Breast epithelium (tissue), 4 donors: ENCODE results near the gene BSPRY. TPM values are rescaled to one million over a fixed set of nuclear protein-coding genes. Genes with fewer than 3 reads are reported as not detected.
"Not testable (repeated sequence)": the region's sequence is repeated elsewhere in the genome, so short reads cannot be mapped to it uniquely, and the experiment has no call there.

Source experiments
- DNase-seq, 2 donors: peaks; one replicate each; pipeline ENCODE4 v3.0.0-alpha.2; 2019; ENCODE audit warnings: low spot score in 2 of 2
- H3K27ac ChIP-seq, 2 donors: fragments of 200-600 bp; sonication (generic) in 1 of 2; one replicate each; pipeline ENCODE4 v1.5.1; 2016 to 2019; ENCODE audit warnings: mild to moderate bottlenecking in 1 of 2
- H3K27me3 ChIP-seq, 2 donors: fragments of 200-600 bp; sonication (generic) in 1 of 2; one replicate each; pipeline versions ENCODE4 v1.5.1 to v1.6.0; 2017 to 2019; ENCODE audit warnings: control low read depth in 1 of 2, mild to moderate bottlenecking in 1 of 2
- H3K36me3 ChIP-seq: fragments of 200-600 bp; one replicate; pipeline ENCODE4 v1.5.1; 2019
- H3K4me1 ChIP-seq, 2 donors: fragments of 200-600 bp; sonication (generic); one replicate each; pipeline ENCODE4 v1.5.1; 2016 to 2019; ENCODE audit warnings: control low read depth in 1 of 2
- H3K4me3 ChIP-seq, 3 donors: fragments of 200-600 bp; sonication (generic); 1 replicate in 2 of 3; 2 replicates in 1 of 3; pipeline ENCODE4 v1.5.1; 2016 to 2019; ENCODE audit warnings: mild to moderate bottlenecking in 3 of 3, moderate library complexity in 2 of 3
- H3K9me3 ChIP-seq, 2 donors: fragments of 200-600 bp; sonication (generic) in 1 of 2; one replicate each; pipeline ENCODE4 v1.5.1; 2016 to 2019; ENCODE audit warnings: control low read depth in 1 of 2
- CTCF ChIP-seq, 3 donors: fragments of 450-650 bp; IDR thresholded peaks; one replicate each; pipeline ENCODE4 v1.5.1; 2016 to 2017; ENCODE audit warnings: antibody characterized with exemption in 3 of 3, mild to moderate bottlenecking in 3 of 3, moderate library complexity in 3 of 3
- POLR2A ChIP-seq: fragments of 450-650 bp; IDR thresholded peaks from one replicate; pipeline ENCODE4 v1.6.1; 2016; ENCODE audit warnings: antibody characterized with exemption, mild to moderate bottlenecking, moderate library complexity
- POLR2AphosphoS5 ChIP-seq, 3 donors: sonication (generic); formaldehyde crosslinking; IDR thresholded peaks; one replicate each; pipeline ENCODE4 v1.6.1; 2017; ENCODE audit warnings: antibody characterized with exemption in 3 of 3
- intact Hi-C: fragments of 100-400 bp; cut with DNase I; formaldehyde crosslinking; loops from one replicate; pipeline ENCODE4 v1.15.1; 2023; ENCODE audit warnings: low total_unique reads
- total RNA-seq, 3 donors: library from RNA; depleted of rRNA; stranded (reverse); fragments of >200 nt; gene quantifications; one replicate each; pipeline ENCODE4 v1.1.0, GENCODE V29; 2016

BSPRY gene
- total RNA-seq, 3 donors from 2014 or later, result 1.1 to 35.3 (median 27.9) TPM

DNA sequence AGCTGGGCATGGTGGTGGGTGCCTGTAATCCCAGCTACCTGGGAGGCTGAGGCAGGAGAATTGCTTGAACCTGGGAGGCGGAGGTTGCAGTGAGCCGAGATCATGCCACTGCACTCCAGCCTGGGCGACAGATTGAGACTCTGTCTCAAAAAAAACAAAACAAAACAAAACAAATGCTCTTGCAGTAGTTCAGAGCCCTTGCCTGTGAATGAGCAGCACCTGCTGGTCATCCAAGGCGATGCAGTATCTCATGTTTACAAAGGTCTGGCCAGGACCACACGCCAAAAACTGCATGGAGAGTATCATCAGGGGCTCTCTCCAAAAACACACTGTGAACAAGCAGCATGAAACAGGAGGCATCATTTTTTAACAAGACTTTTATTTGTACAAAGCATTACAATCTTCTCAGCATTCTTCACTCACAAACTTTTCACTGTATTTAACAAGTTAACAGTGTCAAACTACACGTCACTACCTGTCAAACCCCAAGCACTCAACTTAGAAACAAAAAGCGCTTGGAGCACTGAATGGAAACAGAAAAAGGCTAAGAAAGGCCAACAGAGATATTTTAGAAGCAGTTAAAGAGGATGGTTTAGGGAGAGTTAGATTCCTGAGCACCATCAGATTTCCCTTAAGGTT lies 57.7 kb downstream of the BSPRY start:
- peak overlapping the region; percentile 54 to 73 for H3K27ac ChIP-seq
- intact Hi-C loops, H3K4me1 ChIP-seq, H3K27me3 ChIP-seq, H3K4me3 ChIP-seq, H3K9me3 ChIP-seq, H3K36me3 ChIP-seq: not testable (repeated sequence)
- peak; percentile 57 to 90 (median 87) for TF ChIP-seq CTCF (IDR thresholded peaks at IDR 0.05)
- DNase-seq, result peak; percentile 56 to 64

DNA sequence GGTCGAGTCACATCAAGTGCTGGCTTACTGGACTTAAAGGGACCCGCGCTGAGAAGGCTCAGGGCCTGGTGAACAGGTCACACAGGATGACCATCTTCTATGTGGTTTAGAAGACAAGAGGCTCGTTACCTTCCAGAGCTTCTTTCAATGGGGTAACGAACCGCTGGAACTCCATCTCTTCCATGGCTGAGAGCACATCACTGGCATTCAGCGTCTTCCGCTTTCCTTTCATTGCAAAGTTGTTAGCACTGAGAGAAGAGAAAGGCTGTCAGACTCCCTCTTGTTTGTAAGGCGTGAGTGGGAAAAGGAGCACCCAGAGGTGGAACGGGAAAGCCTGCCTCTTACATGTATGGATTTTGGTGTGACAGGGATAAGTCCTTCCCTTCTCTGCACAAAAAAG lies 60.1 kb downstream of the BSPRY start:
- Histone ChIP-seq H3K36me3 (no peaks in the 10 kb centered on the region), H3K4me1 (peaks cover 0 to 9% of the 10 kb centered on the region in 2 donors), H3K9me3 (no peaks in the 10 kb centered on the region), H3K4me3 (peak overlapping the region; percentile 80 to 97 (median 91)), H3K27ac (peak overlapping the region; percentile 99), H3K27me3 (no peaks in the 10 kb centered on the region)
- TF ChIP-seq POLR2AphosphoS5 (IDR thresholded peaks at IDR 0.05), result no peak
- no peak for TF ChIP-seq POLR2A
- TF ChIP-seq CTCF (IDR thresholded peaks at IDR 0.05), result no peak
- intact Hi-C loops, result no loop called here
- DNase-seq, result no peak

DNA sequence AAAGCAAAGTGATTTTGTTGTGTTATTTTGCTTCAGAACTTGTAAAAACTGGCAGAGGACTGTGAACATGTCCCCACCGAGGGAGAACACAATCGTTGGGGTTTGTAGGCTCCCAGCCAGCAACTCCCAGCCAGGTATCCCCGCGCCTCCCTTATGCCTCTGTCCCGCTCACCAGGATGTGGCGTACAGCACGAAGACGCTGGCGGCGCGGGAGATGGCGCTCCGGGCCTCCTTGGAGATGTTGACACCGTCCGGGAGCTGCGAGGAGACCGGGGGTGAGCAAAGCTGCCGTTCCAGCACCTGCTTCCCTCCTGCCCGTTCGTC lies 60.5 kb downstream of the BSPRY start:
- Histone ChIP-seq H3K27me3 (no peaks in the 10 kb centered on the region), H3K4me1 (peaks cover 0 to 9% of the 10 kb centered on the region in 2 donors), H3K9me3 (no peaks in the 10 kb centered on the region), H3K4me3 (peak overlapping the region; percentile 80 to 97 (median 91)), H3K36me3 (no peaks in the 10 kb centered on the region), H3K27ac (peak overlapping the region; percentile 99)
- no peak for DNase-seq
- TF ChIP-seq CTCF (IDR thresholded peaks at IDR 0.05), result no peak
- no peak for TF ChIP-seq POLR2A
- TF ChIP-seq POLR2AphosphoS5 (IDR thresholded peaks at IDR 0.05), result no peak
- intact Hi-C loops, result no loop called here

DNA sequence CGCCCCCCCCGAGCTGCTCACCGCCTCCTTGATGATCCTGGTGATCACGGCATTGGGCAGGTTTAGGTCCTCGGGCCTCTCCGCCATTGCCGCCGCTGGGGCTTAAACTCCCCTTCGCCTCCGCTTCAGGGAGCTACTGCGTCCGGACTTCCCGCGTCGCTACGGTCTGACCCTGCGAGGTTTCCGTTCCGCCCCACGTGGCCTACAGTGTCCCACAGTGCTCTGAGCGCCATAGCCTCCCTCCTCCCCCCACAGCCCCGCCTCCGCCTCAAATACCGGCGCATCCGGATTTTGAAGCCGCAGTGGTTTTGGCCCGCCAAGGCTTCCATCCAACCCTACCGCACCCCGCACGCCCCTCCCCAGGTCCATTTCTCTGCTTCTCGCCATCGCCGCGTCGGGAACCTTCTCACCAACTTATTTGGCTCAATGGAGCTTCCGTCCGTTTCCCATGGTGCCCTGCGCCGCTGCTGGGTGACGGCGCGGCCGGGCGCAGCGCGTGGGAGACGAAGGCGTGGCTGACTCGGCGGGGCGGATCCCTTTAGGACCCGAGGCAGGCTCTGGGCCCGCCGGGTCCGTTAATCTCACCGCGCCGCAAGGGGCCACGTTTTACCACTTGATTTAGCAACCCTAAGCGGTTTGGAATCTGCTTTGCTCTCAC lies 61.0 kb downstream of the BSPRY start, which contains the start of the genes C9orf43 and POLE3:
Gene C9orf43 (plus strand): TSS at position 541 of the 658 bp plus-strand sequence. CDS start 2,747 bp downstream, outside the sequence.
Gene POLE3 (minus strand): TSS at position 469 of the 658 bp plus-strand sequence. CDS start 382 bp downstream, at position 87.
- peak within 1 kb of the TSS; percentile 80 to 97 (median 91) for H3K4me3 ChIP-seq
- no peaks in the 10 kb centered on the region for H3K9me3 ChIP-seq
- peak; percentile 82 to 92 (median 84) for TF ChIP-seq POLR2AphosphoS5 (IDR thresholded peaks at IDR 0.05)
- TF ChIP-seq CTCF (IDR thresholded peaks at IDR 0.05), result no peak
- peak; percentile 45 for TF ChIP-seq POLR2A
- intact Hi-C loops, result no loop called here
- H3K27me3 ChIP-seq, result no peaks in the 10 kb centered on the region
- H3K4me1 ChIP-seq, result peaks cover 0 to 9% of the 10 kb centered on the region in 2 donors
- DNase-seq, result peak; percentile 91 to 93
- peak within 1 kb of the TSS; percentile 99 for H3K27ac ChIP-seq
- H3K36me3 ChIP-seq, result no peaks in the 10 kb centered on the region

- H3K36me3 ChIP-seq, result no peaks in the 10 kb centered on the region
- H3K27me3 ChIP-seq, result no peaks in the 10 kb centered on the region
- intact Hi-C loops, result no loop called here
- TF ChIP-seq CTCF (IDR thresholded peaks at IDR 0.05) (no peak), POLR2A (no peak), POLR2AphosphoS5 (IDR thresholded peaks at IDR 0.05) (no peak)
- DNase-seq, result no peak
- no peaks in the 10 kb centered on the region for H3K4me1 ChIP-seq
- H3K4me3 ChIP-seq, result no peak overlapping the region
- H3K27ac ChIP-seq, result no peak overlapping the region
- H3K9me3 ChIP-seq, result no peaks in the 10 kb centered on the region
Observed at GRCh38 chr9:113416149-113416721, 66.9 kb downstream of the BSPRY start.
